IMR-90 (cell line): Measurements from ENCODE around the gene SOWAHB.

Experiments used
- CEBPB ChIP-seq: IDR thresholded peaks from 2 replicates; pipeline ENCODE4 v1.6.1; 2012; ENCODE audit warnings: low read depth, low read length, improper control_type of control experiment
- CHD1 ChIP-seq: IDR thresholded peaks from 2 replicates; pipeline ENCODE4 v1.6.1; 2012; ENCODE audit warnings: low read depth, low read length, improper control_type of control experiment
- FOS ChIP-seq: fragments of 150-350 bp; IDR thresholded peaks from 2 replicates; pipeline ENCODE4 v1.6.1; 2016; ENCODE audit warnings: low read depth, low read length
- MAFK ChIP-seq: IDR thresholded peaks from 2 replicates; pipeline ENCODE4 v1.6.1; 2012; ENCODE audit warnings: low read depth, low read length, improper control_type of control experiment
- MXI1 ChIP-seq: IDR thresholded peaks from 2 replicates; pipeline ENCODE4 v1.6.1; 2012; ENCODE audit warnings: low read depth, mild to moderate bottlenecking, low read length, moderate library complexity, borderline replicate concordance
- NFE2L2 ChIP-seq: fragments of 150-350 bp; IDR thresholded peaks from 2 replicates; pipeline ENCODE4 v1.6.1; 2016; ENCODE audit warnings: low read depth, mild to moderate bottlenecking, low read length
- POLR2A ChIP-seq: IDR thresholded peaks from 2 replicates; pipeline ENCODE4 v1.6.1; 2012; ENCODE audit warnings: mild to moderate bottlenecking, low read depth, low read length
- RAD21 ChIP-seq: IDR thresholded peaks from 2 replicates; pipeline ENCODE4 v1.6.1; 2012; ENCODE audit warnings: low read length, improper control_type of control experiment
- RCOR1 ChIP-seq: IDR thresholded peaks from 2 replicates; pipeline ENCODE4 v1.6.1; 2012; ENCODE audit warnings: mild to moderate bottlenecking, low read length, improper control_type of control experiment; ENCODE audit not compliant: insufficient replicate concordance
- RFX5 ChIP-seq: IDR thresholded peaks from 2 replicates; pipeline ENCODE4 v1.8.0; 2012; ENCODE audit warnings: low read depth, mild to moderate bottlenecking, low read length, moderate library complexity
- SMC3 ChIP-seq: fragments of 150-350 bp; IDR thresholded peaks from 2 replicates; pipeline ENCODE4 v1.6.1; 2016; ENCODE audit warnings: low read depth, mild to moderate bottlenecking, antibody characterized with exemption, low read length, moderate library complexity
- USF2 ChIP-seq: fragments of 150-350 bp; IDR thresholded peaks from 2 replicates; pipeline ENCODE4 v1.6.1; 2017; ENCODE audit warnings: mild to moderate bottlenecking, antibody characterized with exemption, low read length, low read depth
- TF ChIP-seq, protein P1 (sequence below): conservative IDR thresholded peaks from 2 replicates; pipeline ENCODE4 v1.5.1; 2012; ENCODE audit warnings: mild to moderate bottlenecking, low read depth, low read length, improper control_type of control experiment

DNA sequence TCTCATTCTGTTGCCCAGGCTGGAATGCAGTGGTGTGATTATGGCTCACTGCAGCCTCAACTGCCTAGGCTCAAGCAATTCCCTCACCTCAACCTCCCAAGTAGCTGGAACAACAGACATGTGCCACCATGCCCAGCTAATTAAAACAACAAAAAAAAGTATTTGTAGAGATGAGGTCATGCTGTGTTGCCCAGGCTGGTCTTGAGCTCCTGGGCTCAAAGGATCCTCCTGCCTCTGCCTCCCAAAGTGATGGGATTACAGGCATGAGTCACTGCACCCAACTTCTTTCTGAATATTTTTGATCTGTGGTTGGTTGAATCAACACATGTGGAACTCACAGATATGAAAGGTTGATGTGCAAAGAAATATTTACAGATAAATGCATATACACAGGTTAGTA, 33.1 kb upstream of the SOWAHB start:
- no peak for TF ChIP-seq POLR2A
- TF ChIP-seq, protein P1, sequence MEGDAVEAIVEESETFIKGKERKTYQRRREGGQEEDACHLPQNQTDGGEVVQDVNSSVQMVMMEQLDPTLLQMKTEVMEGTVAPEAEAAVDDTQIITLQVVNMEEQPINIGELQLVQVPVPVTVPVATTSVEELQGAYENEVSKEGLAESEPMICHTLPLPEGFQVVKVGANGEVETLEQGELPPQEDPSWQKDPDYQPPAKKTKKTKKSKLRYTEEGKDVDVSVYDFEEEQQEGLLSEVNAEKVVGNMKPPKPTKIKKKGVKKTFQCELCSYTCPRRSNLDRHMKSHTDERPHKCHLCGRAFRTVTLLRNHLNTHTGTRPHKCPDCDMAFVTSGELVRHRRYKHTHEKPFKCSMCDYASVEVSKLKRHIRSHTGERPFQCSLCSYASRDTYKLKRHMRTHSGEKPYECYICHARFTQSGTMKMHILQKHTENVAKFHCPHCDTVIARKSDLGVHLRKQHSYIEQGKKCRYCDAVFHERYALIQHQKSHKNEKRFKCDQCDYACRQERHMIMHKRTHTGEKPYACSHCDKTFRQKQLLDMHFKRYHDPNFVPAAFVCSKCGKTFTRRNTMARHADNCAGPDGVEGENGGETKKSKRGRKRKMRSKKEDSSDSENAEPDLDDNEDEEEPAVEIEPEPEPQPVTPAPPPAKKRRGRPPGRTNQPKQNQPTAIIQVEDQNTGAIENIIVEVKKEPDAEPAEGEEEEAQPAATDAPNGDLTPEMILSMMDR: no peak
- TF ChIP-seq SMC3: no peak
- TF ChIP-seq RAD21: no peak
- no peak for TF ChIP-seq MXI1
- TF ChIP-seq RCOR1: no peak
- TF ChIP-seq RFX5: no peak
- no peak for TF ChIP-seq CEBPB
- TF ChIP-seq MAFK: no peak
- TF ChIP-seq USF2: no peak
- no peak for TF ChIP-seq FOS
- TF ChIP-seq NFE2L2: no peak
- no peak for TF ChIP-seq CHD1
